ENCODE data around the gene SMIM1.

SMIM1 gene

GRCh38 chr1:3780901-3781300 lies 8.4 kb downstream of the SMIM1 start:
- DNase-seq (ENCODE audit: low spot score): no peak

GRCh38 chr1:3783651-3784474 lies 11.3 kb downstream of the SMIM1 start:
- no peak for DNase-seq (ENCODE audit: low spot score)
- no peak for TF ChIP-seq CTCF (IDR thresholded peaks at IDR 0.05; ENCODE audit: extremely low read depth, missing control alignments)

More at GRCh38 chr1:3780901-3781300, 8.4 kb downstream of the SMIM1 start:
- TF ChIP-seq CTCF (IDR thresholded peaks at IDR 0.05; ENCODE audit: extremely low read depth, missing control alignments): no peak

- TF ChIP-seq CTCF (IDR thresholded peaks at IDR 0.05; ENCODE audit: extremely low read depth, missing control alignments): no peak
- no peak for DNase-seq (ENCODE audit: low spot score)
Observed at GRCh38 chr1:3785045-3785444, 12.5 kb downstream of the SMIM1 start.

- DNase-seq (ENCODE audit: low spot score): peak; percentile 30
- TF ChIP-seq CTCF (IDR thresholded peaks at IDR 0.05; ENCODE audit: extremely low read depth, missing control alignments): no peak
Observed at GRCh38 chr1:3785456-3786157, 13.1 kb downstream of the SMIM1 start.

- no peak for DNase-seq (ENCODE audit: low spot score)
- TF ChIP-seq CTCF (IDR thresholded peaks at IDR 0.05; ENCODE audit: extremely low read depth, missing control alignments): no peak
Observed at GRCh38 chr1:3786468-3787348, 14.2 kb downstream of the SMIM1 start.

- no peak for TF ChIP-seq CTCF (IDR thresholded peaks at IDR 0.05; ENCODE audit: extremely low read depth, missing control alignments)
- DNase-seq (ENCODE audit: low spot score): no peak
Observed at GRCh38 chr1:3787349-3787715, 14.8 kb downstream of the SMIM1 start.

Data from GM20000 (cell line).